Sigmoid colon (tissue), 7 donors: ENCODE results near the gene TBXT. TPM values are rescaled to one million over a fixed set of nuclear protein-coding genes. Genes with fewer than 3 reads are reported as not detected.
"Not testable (repeated sequence)": the region's sequence is repeated elsewhere in the genome, so short reads cannot be mapped to it uniquely, and the experiment has no call there.

Experiments used
- DNase-seq: peaks from one replicate; pipeline ENCODE4 v3.0.0-alpha.2; 2019
- H3K27ac ChIP-seq, 4 donors: fragments of 200-600 bp; sonication (generic); one replicate each; pipeline ENCODE4 v1.5.1; 2016 to 2019; ENCODE audit warnings: mild to moderate bottlenecking in 1 of 4
- H3K27me3 ChIP-seq, 3 donors: fragments of 200-600 bp; sonication (generic); one replicate each; pipeline ENCODE4 v1.5.1; 2019; ENCODE audit warnings: mild to moderate bottlenecking in 1 of 3
- H3K36me3 ChIP-seq, 4 donors: fragments of 200-600 bp; sonication (generic); one replicate each; pipeline ENCODE4 v1.5.1; 2016 to 2019
- H3K4me1 ChIP-seq, 4 donors: fragments of 200-600 bp; sonication (generic); one replicate each; pipeline ENCODE4 v1.5.1; 2017 to 2019
- H3K4me3 ChIP-seq, 4 donors: fragments of 200-600 bp; sonication (generic); one replicate each; pipeline ENCODE4 v1.5.1; 2017 to 2019; ENCODE audit warnings: mild to moderate bottlenecking in 2 of 4, moderate library complexity in 1 of 4
- H3K9me3 ChIP-seq, 4 donors: fragments of 200-600 bp in 3 of 4; sonication (generic) in 3 of 4; one replicate each; pipeline versions ENCODE4 v1.5.1 to v1.6.1; 2013 to 2019
- EP300 ChIP-seq, 4 donors: sonication (generic); formaldehyde crosslinking; IDR thresholded peaks; one replicate each; pipeline ENCODE4 v1.6.1; 2017; ENCODE audit warnings: antibody characterized with exemption in 4 of 4
- POLR2A ChIP-seq, 2 donors: fragments of 450-650 bp; IDR thresholded peaks; one replicate each; pipeline ENCODE4 v1.6.1; 2016; ENCODE audit warnings: antibody characterized with exemption in 2 of 2, mild to moderate bottlenecking in 2 of 2, moderate library complexity in 2 of 2
- POLR2AphosphoS5 ChIP-seq, 4 donors: sonication (generic); formaldehyde crosslinking; IDR thresholded peaks; one replicate each; pipeline ENCODE4 v1.6.1; 2017; ENCODE audit warnings: antibody characterized with exemption in 4 of 4
- WGBS, 2 donors: extraction: QIAGEN DNeasy Blood & Tissue Kit; methylation state at CpG; one replicate each; pipeline ENCODE4 v1.1.7; 2013; 5-methylcytosine and 5-hydroxymethylcytosine counted together
- intact Hi-C: fragments of 100-400 bp; cut with DNase I; formaldehyde crosslinking; loops from one replicate; pipeline ENCODE4 v1.15.1; 2023
- polyA plus RNA-seq, 3 donors: library from polyadenylated mRNA; stranded (reverse); fragments of 200-250 nt; gene quantifications; one replicate each; pipeline ENCODE4 v1.2.3, GENCODE V29; 2013
- total RNA-seq, 4 donors: library from RNA; depleted of rRNA; stranded (reverse); fragments of >200 nt; gene quantifications; one replicate each; pipeline ENCODE4 v1.1.0, GENCODE V29; 2016
- TF ChIP-seq, protein P1 (sequence below), 4 experiments: fragments of 450-650 bp in 3 of 4; fragments of 200-600 bp in 1 of 4; IDR thresholded peaks; one replicate each; pipeline ENCODE4 v1.5.1; 2016 to 2019; ENCODE audit warnings: antibody characterized with exemption in 4 of 4, mild to moderate bottlenecking in 3 of 4, moderate library complexity in 2 of 4
- donor health status: healthy with polysubstance abuse.
- donor health status: Bipolar disorder and iron deficiency.
- donor health status: healthy.

Gene TBXT
- total and polyA plus RNA-seq, 7 donors: not detected

DNA sequence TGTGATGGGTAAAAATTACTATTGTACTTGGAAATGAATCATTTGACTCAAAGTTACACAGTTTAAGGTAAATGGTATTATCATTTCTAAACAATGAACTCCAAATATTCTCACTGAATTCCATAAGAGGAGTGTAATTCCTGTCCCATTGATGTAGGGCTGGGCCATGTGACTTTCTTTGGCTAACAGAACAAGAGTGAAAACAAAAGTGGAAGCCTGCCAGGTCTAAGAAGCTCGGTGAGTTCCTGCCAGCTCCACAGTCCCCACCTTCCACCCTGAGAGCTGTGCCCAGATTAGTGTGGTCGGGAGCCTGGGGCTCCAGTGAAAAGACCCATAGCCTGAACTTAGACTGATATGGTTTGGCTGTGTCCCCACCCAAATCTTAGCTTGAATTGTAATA, 24.6 kb downstream of the TBXT start:
- TF ChIP-seq POLR2A (IDR thresholded peaks at IDR 0.05) (no peak), POLR2AphosphoS5 (IDR thresholded peaks at IDR 0.05) (no peak), EP300 (IDR thresholded peaks at IDR 0.05) (no peak)
- TF ChIP-seq, protein P1, sequence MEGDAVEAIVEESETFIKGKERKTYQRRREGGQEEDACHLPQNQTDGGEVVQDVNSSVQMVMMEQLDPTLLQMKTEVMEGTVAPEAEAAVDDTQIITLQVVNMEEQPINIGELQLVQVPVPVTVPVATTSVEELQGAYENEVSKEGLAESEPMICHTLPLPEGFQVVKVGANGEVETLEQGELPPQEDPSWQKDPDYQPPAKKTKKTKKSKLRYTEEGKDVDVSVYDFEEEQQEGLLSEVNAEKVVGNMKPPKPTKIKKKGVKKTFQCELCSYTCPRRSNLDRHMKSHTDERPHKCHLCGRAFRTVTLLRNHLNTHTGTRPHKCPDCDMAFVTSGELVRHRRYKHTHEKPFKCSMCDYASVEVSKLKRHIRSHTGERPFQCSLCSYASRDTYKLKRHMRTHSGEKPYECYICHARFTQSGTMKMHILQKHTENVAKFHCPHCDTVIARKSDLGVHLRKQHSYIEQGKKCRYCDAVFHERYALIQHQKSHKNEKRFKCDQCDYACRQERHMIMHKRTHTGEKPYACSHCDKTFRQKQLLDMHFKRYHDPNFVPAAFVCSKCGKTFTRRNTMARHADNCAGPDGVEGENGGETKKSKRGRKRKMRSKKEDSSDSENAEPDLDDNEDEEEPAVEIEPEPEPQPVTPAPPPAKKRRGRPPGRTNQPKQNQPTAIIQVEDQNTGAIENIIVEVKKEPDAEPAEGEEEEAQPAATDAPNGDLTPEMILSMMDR (IDR thresholded peaks at IDR 0.05): no peak
- no peak for DNase-seq
- no peak overlapping the region for H3K27ac ChIP-seq
- intact Hi-C loops: no loop called here
- 11 to 40% methylated on average over 2 of the region's 2 CpGs for WGBS, 2 donors
- no peaks in the 10 kb centered on the region for H3K27me3 ChIP-seq
- no peak overlapping the region for H3K4me3 ChIP-seq
- no peaks in the 10 kb centered on the region for H3K9me3 ChIP-seq
- H3K4me1 ChIP-seq: no peaks in the 10 kb centered on the region
- H3K36me3 ChIP-seq: no peaks in the 10 kb centered on the region

DNA sequence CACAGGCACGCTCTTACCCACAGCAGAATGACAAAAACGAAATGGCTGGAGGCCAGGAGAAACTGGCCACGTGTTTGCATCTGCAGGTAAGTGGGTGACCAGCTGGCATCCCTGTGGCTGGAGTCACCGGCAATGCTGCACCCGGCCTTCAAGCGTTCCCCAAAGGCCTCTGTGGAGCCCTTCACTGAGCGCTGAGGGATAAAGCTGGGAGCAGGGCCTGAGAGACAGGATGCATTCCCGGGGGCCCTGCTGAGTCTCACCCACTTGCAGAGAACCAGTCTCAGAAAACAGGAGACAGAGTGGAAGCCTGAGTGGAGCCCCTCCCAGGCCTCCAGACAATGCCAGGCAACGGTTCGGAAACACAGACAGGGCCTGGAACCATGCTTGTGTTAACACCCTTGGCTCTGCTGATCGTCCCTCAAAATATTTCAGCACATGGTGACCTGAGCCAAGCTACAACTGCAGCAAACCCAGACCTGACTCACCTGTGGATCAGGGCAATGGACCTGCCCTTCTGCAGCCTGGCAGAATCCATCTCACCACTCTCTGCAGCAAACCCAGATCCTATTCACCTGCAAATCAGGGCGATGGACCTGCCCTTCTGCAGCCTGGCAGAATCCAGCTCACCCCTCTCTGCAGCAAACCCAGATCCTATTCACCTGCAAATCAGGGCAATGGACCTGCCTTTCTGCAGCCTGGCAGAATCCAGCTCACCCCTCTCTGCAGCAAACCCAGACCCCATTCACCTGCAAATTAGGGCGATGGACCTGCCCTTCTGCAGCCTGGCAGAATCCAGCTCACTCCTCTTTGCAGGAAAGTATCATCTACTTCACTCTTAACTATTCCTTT, 39.8 kb downstream of the TBXT start:
- Histone ChIP-seq H3K36me3 (no peaks in the 10 kb centered on the region), H3K4me1 (no peaks in the 10 kb centered on the region), H3K27ac (no peak overlapping the region), H3K9me3 (no peaks in the 10 kb centered on the region), H3K27me3 (peaks cover 0 to 8% (median 0%) of the 10 kb centered on the region in 3 donors), H3K4me3 (no peak overlapping the region)
- DNase-seq: no peak
- no peak for TF ChIP-seq EP300 (IDR thresholded peaks at IDR 0.05)
- no peak for TF ChIP-seq POLR2AphosphoS5 (IDR thresholded peaks at IDR 0.05)
- no peak for TF ChIP-seq POLR2A (IDR thresholded peaks at IDR 0.05)
- TF ChIP-seq, protein P1 (IDR thresholded peaks at IDR 0.05): no peak
- WGBS, 2 donors: 77% methylated on average over 13 of the region's 13 CpGs
- intact Hi-C loops: no loop called here

DNA sequence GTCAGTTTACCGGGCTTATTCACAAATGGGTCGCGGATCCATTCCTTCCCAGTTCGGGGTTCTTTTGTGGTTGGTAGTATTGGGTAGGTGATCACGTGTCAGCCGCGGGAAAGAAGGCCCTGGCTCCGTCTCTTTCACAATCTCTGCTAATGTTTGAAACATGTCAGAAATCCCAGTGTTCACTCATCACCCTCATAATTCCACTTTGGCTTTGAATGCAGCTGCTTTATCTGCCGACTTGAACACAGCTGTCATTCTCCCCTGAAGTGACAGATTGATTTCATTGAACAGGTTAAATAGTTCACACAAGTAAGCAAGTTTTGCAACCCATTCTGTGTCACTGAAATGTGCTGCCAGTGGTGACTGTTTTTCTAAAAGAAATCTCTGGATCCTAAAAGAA, 44.5 kb downstream of the TBXT start:
- H3K4me1 ChIP-seq, H3K27me3 ChIP-seq, intact Hi-C loops, DNase-seq, H3K4me3 ChIP-seq, H3K36me3 ChIP-seq, H3K27ac ChIP-seq, H3K9me3 ChIP-seq: not testable (repeated sequence)
- 86 to 88% methylated on average over 9 of the region's 9 CpGs for WGBS, 2 donors

DNA sequence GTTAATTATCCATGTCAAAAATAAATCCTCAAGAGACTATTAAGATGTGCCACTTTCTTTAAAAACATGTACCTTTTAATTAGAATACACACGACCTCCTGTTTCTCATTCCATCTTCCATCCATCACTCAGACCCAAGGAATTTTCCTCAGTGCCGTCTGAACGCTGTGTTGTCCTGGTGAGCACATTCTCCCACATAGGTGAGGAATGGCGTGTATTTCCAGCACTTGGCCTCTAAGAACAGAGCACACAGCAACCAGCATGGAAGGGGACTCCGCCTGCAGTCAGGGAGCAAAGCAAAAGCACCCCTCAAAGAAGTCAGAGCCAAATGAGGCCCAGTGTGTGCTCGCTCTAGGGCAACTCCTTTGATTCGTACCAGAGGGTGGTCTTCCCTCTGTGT, 45.9 kb downstream of the TBXT start:
- H3K27me3 ChIP-seq: peaks cover 0 to 8% (median 0%) of the 10 kb centered on the region in 3 donors
- no peak overlapping the region for H3K4me3 ChIP-seq
- no peaks in the 10 kb centered on the region for H3K9me3 ChIP-seq
- intact Hi-C loops: no loop called here
- no peaks in the 10 kb centered on the region for H3K4me1 ChIP-seq
- WGBS, 2 donors: 75 to 82% methylated on average over 7 of the region's 7 CpGs
- H3K36me3 ChIP-seq: no peaks in the 10 kb centered on the region
- TF ChIP-seq POLR2A (IDR thresholded peaks at IDR 0.05): no peak
- TF ChIP-seq EP300 (IDR thresholded peaks at IDR 0.05): no peak
- no peak for TF ChIP-seq POLR2AphosphoS5 (IDR thresholded peaks at IDR 0.05)
- TF ChIP-seq, protein P1 (IDR thresholded peaks at IDR 0.05): no peak
- no peak overlapping the region for H3K27ac ChIP-seq
- no peak for DNase-seq

DNA sequence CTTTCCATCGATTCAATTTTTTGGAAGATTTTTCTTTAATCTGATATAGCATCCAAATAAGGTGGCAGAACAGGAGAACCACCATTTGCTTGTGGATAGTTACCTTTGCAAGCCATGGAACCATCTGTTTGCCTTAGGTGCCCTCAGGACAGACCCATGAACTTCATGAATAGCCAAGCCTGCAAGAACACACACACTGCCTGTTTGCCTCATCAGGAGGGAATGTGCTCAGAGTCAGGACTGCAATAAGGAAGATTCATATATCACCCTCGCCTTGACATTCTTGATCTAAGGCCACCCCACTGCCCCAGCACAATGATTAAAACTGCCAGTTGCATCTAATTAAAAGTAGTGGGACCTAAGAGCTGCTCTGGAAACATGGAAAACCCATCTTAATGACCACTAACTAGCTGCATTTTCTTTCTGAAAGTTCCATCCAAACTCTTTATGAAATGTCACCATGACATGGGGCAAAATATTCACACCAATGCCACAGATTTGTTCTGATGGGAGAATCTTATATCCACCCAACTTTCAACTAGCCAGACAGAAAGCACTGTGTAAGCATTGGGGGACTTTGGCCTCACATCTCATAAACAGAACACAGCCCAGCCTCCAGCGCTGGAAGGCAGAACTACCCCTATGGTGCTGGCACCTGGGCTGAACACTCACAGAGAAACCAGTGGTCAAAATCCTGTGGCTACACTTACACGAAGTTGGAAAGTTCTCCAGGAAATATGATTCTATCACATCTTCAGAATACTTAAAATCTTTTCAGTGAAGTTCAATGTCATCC, 48.3 kb downstream of the TBXT start:
- no peaks in the 10 kb centered on the region for H3K4me1 ChIP-seq
- H3K27ac ChIP-seq: no peak overlapping the region
- no peaks in the 10 kb centered on the region for H3K9me3 ChIP-seq
- TF ChIP-seq, protein P1 (IDR thresholded peaks at IDR 0.05): no peak
- TF ChIP-seq POLR2A (IDR thresholded peaks at IDR 0.05) (no peak), EP300 (IDR thresholded peaks at IDR 0.05) (no peak), POLR2AphosphoS5 (IDR thresholded peaks at IDR 0.05) (no peak)
- no peaks in the 10 kb centered on the region for H3K27me3 ChIP-seq
- 23 to 71% methylated on average over 4 of the region's 4 CpGs for WGBS, 2 donors
- intact Hi-C loops: no loop called here
- no peak overlapping the region for H3K4me3 ChIP-seq
- no peaks in the 10 kb centered on the region for H3K36me3 ChIP-seq
- no peak for DNase-seq
